A172 (cell line): ENCODE results near the gene EPHA2. TPM values are rescaled to one million over a fixed set of nuclear protein-coding genes. Genes with fewer than 3 reads are reported as not detected.
"Not testable (repeated sequence)": the region's sequence is repeated elsewhere in the genome, so short reads cannot be mapped to it uniquely, and the experiment has no call there.

ENCODE experiments used
- DNase-seq: peaks from one replicate; pipeline ENCODE4 v3.0.0-alpha.2; 2015; ENCODE audit warnings: low spot score
- total RNA-seq: library from RNA; depleted of rRNA; stranded (reverse); fragments of >200 nt; shearing (Covaris generic); gene quantifications from 2 replicates; pipeline ENCODE4 v1.2.3, GENCODE V29; 2014; rRNA removed

The EPHA2 gene
- total RNA-seq: 54.3 and 78.1 TPM in 2 replicates

DNA sequence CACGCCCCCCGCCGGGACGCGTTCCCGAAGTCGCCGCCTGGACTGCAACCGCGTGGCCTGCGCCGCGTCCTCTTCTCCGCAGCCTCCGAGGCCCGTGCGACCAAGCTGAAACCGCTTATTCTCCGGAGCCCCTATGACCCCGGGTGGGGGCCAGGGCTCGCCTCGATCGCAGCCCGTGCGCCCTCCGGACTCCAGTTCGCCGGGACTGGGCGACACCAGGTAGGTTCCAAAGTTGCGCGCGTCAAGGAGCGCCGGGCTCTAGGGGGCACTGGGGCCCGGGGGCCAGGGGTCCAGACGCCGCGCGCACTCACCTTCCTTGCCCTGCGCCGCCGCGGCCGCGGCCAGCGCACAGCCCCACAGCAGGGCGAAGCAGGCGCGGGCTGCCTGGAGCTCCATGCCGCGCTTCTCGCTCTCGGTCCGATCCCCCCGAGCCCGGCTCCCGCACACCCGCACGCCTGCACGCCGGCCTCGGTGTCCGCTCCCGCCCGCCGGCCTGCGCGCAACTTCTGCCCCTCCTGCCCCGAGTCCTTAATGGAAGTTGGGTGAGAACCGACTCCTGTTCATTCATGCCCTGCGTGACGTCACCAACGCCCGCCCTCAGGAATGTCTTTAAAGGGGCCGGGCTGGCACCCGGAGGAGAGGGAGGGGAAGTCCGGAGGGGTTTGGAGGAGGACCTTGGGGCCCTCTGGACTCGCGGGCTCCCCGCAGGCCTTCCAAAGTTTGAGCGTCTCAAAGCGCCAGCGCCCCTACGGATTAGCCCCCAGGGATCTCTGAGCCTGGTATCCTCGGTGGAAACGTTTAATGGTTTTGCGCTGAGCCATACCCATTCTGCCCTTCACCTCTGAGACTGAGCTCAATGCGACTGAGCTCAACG, at the start of gene EPHA2:
Gene EPHA2 (minus strand): TSS at position 533 of the 874 bp plus-strand sequence. CDS start 137 bp downstream, at position 396.
- DNase-seq: peak; percentile 79

DNA sequence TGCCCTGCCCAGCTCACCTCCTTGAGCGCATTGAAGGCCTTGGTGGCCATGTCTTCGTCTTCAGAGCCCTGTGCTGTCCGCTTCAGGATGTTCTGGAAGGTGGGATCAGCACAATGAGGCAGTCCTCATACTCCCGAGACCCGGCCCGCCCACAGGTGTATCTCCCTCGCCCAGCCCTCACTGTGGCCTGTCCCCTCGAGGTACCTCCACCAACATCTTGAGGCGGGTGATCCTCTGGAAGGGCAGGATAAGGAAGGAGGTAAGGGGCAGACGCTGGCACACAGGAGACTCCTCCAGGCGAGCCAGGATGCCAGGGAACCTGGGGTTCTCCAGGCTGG, 49.4 kb upstream of the EPHA2 start:
- no peak for DNase-seq

DNA sequence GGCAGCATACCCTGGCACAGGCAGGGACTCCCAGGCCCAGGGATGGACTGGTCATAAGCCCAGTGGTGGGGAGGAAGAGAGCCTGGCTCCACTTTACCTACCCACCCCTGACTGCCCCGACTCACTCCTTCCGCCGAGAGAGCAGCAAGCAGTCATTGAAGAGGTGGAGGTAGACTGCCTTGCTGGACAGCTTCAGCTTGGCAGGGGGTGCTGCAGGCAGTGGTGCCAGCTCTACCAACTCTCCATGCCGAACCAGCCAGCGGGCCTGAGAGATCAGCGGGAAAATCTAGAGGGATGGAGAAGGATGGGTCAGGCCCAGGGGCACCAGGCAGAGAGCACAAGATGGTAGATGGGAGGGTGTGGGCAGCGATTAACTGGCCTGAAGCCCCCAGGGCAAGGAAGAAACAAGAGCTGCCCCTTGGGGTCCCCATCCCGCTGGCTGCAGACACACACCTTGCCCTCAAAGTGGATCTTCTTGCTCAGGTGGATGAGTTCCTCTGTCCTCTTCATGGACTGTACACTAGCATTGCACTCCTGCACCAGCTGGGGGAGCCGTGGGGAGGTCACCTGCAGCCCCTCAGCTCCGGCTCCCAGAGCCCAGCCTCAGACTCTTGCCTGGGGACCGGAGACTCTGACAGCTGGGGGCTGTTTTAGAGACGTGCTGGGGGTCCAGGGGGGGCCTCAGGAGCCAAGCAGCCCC, 48.9 kb upstream of the EPHA2 start:
- DNase-seq: no peak

DNA sequence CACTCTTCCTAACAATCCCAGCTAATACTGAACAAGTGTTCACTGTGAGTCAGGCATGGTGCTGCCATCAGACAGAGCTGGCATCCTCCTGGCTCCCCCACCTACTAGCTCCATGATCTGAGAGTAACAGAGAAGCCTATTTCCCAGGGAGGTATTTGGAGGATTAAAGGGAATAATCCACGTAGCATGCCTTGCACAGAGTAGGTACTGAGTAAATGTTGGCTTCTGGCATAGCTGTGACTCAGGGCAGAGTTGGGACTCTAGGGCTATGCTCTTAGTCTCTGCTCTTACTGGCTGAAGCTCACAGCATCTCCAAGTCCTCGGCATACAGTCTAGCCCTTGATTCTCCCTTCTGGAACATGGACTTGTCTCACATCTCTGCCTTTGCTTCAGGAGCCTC, 48.3 kb upstream of the EPHA2 start:
- no peak for DNase-seq

DNA sequence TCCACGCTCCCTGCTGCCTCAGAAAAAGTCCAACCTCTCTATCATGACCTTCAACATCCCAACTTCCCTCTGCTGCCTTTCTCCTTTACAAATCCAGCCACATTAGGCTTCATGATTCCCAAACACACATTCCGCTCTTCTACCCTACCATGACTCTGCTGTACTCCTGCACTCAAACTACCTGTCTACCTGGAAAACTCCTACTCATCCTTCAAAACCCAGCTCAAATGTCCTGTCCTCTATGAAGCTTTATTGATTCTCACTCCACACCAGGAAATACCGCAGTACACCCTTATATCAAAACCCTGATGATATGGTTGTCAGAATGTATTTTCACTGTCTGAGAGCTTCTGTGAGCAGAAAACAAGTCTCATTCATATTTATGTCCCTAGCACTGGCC, 47.7 kb upstream of the EPHA2 start:
- no peak for DNase-seq

DNA sequence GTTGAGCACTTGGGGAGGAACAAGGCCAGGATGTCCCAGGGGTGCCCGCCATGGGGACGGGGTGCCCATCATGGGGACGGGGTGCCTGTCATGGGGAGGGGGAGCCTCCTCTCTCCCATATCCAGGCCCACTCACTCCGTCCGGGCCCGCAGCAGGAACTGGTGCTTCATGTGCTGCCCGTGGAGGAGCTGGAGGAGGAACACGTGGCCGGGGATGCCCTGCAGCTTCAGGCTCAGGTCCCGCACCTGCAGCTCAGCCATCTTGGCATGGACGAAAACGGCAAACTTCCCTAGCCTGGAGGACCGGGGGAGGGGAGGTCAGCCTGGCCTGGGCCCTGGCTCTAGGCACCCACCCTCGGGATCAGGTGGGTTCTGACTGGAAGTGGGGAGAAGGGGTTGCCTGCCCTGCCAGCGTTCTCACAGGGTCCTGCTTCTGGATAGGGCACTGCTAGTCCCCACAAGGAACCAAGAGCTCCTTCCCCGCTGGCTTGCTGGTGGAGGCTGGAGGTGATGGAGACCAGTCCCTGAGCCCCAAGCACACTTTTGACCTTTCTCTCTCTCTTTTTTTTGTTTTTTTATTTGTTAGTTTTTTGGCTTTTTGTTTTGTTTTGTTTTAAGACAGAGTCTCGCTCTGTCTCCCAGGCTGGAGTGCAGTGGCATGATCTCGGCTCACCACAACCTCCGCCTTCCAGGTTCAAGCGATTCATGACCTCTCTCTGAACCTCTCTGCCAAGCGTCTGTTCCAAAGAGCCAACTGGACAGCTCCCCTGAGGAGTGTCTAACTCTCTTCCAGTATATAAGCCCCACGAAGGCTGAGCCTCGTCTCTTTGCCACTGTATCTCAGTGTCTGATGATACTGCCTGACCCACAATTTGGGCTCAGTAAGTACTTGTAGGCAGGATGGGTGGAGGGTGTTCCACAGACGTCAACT, 46.7 kb upstream of the EPHA2 start:
- DNase-seq: no peak

DNA sequence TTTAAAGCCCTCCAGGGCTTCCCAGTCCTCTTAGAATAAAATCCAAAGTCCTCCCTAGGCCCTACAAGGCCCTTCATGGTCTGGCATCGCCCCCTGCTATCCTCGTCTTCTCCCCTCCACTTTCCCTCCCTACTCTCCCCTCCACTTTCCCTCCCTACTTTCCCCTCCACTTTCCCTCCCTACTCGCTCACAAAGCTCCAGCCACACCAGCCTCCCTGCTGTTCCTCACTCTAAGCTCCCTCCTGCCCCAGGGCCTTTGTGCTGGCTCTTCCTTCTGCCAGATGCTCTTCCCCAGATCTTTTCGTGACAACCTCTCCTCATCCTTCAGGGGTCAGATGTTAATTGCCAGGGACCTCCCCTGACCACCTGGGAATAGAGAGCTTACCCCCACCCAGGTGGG, 43.8 kb upstream of the EPHA2 start:
- DNase-seq: no peak

DNA sequence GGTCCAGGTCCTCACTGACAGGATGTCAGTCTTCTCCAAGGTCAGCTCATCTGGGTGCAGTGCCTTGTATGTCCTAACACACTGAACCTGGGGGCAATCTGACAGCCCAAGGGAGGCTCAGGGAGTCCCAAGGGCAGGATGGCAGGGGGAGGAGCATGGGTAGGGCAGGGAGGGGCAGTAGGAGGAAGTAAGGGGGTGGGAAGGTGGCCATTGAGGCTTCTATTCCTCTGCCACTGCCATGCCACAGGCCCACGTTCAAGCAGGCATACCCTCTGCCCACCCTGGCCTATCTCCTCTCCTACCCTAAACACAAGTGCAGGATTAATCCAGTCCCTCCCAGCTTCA, 43.3 kb upstream of the EPHA2 start:
- no peak for DNase-seq

DNA sequence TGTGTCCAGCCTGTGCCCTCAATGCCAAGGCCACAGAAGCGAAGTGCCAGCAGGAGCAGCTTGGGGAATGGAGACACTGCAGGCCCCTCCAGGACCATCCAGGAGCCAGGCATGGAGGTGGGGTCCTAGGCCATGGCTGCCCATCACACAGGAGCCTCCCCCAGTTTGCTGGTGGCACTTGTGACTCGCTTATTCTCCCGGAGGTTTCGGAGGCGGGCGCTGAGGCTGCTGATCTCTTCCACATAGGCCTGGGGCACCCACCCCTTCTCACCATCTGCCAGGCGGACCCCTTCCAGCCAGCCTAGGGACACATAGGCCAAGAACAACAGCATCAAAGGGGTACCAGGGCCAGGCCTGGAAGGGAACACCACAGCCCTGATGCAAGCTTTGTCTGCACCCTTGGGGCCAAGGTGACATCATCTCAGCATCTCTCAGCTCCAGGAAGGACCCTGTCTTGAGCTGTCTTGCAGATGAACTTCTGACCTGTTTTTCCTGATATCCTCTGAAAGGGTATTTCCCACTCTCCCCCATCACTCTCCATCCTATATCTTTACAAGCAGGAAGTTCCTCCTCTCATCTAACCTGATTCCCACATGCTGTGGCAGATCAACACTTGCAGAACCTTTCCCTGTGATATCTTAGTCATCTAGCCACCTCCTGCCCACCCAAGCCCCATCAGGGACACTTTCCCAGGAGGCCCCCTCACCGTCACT, 42.7 kb upstream of the EPHA2 start:
- no peak for DNase-seq

DNA sequence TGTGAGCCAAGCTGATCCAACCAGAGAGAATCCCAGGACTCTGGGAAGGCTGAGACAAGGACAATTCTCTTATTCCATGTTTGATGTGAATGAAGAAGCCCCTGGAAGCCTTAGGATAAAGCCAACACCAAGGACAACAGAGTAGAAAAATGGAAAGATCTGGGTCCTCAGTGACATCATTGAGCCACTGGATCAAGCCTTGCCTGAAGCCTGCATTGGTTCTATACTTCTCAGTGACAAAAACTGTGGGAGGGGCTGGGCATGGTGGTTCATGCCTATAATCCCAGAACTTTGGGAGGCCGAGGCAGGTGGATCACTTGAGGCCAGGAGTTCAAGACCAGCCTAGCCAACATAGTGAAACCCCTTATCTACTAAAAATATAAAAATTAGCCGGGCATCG, 41.0 kb upstream of the EPHA2 start:
- DNase-seq: no peak

DNA sequence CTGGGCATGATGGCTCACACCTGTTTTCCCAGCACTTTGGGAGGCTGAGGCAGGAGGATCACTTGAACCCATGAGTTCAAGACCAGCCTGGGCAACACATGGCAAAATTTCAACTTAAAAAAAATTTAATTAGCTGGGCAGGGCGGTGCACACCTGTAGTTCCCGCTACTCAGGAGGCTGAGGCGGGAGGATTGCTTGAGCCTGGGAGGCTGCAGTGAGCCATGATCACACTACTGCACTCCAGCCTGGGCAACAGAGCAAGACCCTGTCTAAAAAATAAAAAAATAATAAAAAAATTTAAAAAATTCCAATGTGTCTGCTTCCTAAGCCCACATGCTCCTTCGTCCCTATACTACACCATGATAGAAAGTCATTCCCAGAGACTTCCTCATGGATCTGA, 40.3 kb upstream of the EPHA2 start:
- DNase-seq: not testable (repeated sequence)

DNA sequence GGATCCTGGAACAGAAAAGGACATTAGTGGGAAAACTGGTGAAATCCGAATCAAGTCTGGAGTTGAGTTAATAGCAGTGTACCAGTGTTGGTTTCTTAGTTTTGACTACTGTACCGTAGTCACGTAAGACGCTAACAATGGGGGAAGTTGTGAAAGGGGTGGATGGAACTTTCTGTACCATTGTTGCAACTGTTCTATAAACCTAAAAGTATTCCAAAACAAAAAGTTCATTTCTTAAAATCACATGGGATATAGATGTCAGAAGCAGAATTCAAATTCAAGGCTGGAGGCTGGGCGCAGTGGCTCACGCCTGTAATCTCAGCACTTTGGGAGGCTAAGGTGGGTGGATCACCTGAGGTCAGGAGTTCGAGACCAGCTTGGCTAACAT, 39.6 kb upstream of the EPHA2 start:
- DNase-seq: no peak

DNA sequence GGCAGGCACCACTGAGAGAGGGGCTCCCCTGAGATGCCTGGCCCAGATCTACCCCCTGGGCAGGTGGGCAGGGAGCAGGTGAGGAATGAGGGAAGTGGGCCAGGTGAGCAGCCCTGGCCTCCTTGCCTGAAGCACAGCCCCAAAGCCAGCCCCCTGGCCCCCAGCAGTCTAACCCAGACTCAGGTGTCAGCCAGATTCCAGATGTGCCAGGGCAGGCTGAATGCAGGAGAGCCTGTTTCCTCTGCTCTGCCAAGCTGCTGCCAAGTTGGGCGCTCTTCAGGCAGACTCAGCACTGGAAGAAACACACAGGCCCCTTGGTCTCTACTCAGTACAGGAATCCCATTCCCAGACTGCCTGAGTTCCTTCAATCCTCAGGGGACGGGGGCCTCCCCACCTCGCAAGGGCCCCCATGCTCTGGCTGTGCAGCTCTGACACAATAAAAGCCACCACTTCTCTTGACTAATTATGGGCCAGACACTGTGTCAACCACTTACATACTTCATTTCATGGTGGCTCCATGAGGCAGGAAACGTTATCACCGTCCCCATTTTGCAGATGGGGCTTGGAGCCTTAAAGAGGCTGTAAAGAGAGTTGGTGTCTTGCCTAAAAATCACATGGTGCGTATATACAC, 36.2 kb upstream of the EPHA2 start:
- DNase-seq: no peak

DNA sequence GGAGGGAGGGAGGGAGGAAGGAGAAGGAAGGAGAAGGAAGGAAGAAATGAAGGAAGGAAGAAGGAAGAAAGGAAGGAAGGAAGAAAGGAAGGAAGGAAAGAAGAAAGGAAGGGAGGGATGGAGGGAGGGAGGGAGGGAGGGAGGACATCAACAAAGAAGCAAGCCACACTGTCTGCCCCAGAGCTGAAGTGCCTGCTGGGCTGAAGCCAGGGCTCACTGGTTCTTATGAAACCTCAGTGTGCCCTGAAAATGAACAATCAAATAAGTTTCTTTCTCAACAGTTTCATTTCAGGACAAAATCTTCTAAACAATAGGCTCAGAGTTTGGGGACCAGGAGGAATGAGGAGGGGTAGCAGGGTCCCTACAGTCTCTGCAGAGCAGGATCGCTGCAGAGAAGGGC, 35.4 kb upstream of the EPHA2 start:
- no peak for DNase-seq

DNA sequence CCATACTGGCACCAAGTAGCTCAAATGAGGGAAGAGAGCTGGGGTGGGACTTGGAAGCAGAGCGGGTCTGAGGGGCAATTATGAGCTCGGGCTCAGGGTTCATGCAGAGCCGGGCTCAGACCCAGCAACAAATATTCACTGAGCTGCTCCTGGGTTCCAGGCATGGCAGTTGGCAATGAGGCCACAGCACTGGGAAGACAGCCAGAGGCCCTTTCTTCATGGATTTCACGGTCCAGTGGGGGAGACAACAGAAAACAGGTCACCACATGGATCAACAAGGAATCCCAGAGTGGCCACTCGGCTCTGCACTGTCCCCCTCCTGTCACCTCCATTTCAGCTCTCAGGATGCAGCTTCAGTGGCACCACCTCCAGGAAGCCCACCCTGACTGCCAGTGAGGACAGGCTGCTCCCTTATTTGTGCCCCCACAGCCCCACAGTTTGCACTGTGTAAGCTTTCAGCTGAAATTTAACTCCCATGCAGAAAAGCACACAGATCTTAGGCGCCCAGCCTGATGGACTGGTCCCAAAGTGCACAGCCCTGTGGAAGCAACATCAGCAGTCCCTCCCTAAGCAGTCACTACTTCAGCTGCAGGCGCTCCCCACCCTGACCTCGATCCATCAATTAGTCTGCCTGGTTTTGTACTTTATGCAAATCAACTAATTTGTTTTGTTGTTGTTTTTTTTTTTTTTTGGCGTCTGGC, 34.2 kb upstream of the EPHA2 start:
- no peak for DNase-seq

DNA sequence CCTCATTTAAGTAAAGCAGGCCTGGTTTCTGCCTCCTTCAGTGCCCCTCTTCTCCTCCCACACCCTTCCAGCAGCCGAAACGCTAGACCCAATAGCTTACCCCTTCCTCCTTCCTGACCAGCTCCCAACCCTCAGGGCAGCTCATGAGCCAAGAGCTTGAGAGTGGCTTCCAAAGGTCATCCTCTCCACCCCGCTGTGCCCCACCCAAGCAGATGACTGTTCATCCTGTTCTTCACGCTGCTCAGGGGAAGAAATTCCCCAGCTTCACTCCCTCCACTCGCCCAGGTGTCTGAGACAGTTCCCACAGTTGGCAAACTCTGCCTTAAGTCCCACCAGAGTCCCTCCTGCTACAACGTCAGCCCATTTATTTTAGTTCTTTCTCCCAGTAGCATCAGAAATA, 33.1 kb upstream of the EPHA2 start:
- DNase-seq: peak; percentile 57

DNA sequence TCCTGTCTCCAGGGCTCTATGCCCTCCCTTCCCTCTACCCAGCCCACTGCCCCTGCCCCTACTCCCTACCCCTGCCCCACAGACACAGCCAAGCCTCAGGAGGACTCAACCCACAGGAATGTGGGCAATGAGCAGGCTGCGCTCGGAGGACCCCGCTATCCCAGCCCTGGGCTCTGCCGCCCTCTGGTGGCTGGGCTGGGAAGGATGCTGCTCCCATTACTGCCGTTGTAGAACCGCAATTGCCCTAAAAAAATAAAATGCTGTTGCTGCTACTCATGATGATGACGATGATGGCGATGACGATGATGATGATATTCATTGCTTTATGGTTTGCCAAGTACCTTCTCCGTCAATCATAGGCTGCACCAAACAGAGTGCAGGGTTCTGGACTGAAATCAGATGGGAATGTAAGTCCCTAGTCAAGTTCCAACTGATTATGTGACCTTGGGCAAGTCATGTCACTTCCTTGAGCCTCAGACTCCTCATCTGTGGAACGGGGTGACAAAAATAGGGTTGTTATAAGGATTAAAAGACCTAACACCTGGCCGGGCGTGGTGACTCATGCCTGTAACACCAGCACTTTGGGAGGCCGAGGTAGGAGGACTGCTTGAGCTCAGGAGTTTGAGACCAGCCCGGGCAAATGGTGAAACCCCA, 32.0 kb upstream of the EPHA2 start:
- DNase-seq: peak; percentile 79

DNA sequence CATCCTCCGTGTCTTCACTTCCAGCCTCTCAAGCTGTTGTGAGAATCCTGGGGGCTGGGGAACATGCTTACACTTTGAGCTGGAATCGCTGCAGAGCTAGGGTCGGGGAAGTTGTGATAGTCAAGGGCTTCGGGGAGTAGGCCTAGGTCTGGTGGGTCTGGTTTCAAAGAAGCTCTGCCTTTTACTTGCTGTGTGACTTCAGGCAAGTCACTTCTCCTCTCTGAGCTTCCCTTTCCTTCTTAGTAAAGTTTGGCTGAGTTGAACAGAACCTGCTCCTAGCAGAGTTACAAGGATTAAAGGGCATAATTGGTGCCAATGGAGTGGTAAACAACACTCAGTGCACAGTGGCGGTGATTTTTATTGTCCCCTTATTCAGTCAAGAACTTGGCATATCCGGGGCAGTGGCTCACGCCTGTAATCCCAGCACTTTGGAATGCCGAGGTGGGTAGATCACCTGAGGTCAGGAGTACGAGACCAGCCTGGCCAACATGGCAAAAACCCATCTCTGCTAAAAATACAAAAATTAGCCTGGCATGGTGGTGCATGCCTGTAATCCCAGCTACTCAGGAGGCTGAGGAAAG, 30.9 kb upstream of the EPHA2 start:
- no peak for DNase-seq

DNA sequence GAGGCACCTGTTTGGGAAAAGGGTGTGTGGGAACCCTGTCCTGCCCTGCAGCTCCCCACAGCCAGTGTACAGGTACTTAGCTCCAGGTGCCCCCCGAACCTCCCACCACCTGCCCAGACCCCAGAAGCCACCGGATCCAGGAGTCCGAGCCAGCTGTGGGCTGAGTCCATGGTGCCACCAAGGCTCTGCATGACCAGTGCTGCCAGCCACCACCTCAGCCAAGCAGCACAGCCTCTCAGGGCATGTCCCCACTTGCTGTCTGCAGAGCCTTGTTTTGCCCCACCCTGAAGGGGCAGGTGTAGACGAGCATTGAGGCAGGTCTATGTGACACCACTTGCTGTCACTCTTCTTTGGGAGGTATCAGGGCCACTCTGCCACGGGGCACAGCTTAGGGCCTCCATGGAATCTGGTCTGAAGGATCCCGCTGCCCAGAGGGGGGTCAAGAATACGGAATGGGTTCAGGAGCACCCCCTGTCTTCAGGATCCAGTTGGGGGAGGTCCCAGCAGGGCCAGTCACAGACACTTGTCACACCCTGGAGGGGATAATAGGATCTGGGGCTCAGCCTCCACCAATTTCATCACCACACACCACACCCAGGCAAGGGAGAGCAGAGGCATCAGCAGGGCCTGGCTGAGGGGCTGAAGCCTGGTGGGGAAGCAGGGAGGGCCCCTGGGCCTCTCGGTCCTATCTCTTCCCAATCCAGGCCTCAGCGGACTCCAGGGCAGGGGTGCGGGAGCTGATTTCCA, 28.9 kb upstream of the EPHA2 start:
- DNase-seq: no peak
